ENCODE results near the gene TMEM109. TPM values are rescaled to one million over a fixed set of nuclear protein-coding genes. Genes with fewer than 3 reads are reported as not detected.

Gene TMEM109
- total and polyA plus RNA-seq, 2 of the 8 experiments (the other 6 are each of a cell fraction or from before 2014, with no cell fraction given), result 27.3 to 30.3 TPM

- TF ChIP-seq BACH1 (IDR thresholded peaks at IDR 0.05; ENCODE audit: low read length) (no peak), BCL11A (IDR thresholded peaks at IDR 0.05; ENCODE audit: low read depth in 2 of 2, low read length in 2 of 2) (no peak)
Measured at GRCh38 chr11:60915248-60915914, 1.4 kb downstream of the TMEM109 start (continued).
